Colonic mucosa (tissue), 4 donors: ENCODE results near the gene SAMD10. TPM values are rescaled to one million over a fixed set of nuclear protein-coding genes. Genes with fewer than 3 reads are reported as not detected.

Experiments
- DNase-seq: peaks from one replicate; pipeline ENCODE4 v3.0.0-alpha.2; 2020
- H3K27ac ChIP-seq: fragments of 200-600 bp; one replicate; pipeline ENCODE4 v1.8.0; 2021
- H3K27me3 ChIP-seq: fragments of 200-600 bp; one replicate; pipeline ENCODE4 v1.8.0; 2021
- H3K36me3 ChIP-seq: fragments of 200-600 bp; one replicate; pipeline ENCODE4 v1.8.0; 2021
- H3K4me1 ChIP-seq: fragments of 200-600 bp; one replicate; pipeline ENCODE4 v1.8.0; 2021; ENCODE audit warnings: mild to moderate bottlenecking
- H3K4me3 ChIP-seq: fragments of 200-600 bp; one replicate; pipeline ENCODE4 v1.8.0; 2021
- H3K9ac ChIP-seq, 2 donors: one replicate each; pipeline ENCODE4 v1.7.0; 2013; ENCODE audit warnings: control low read depth in 2 of 2, low read depth in 2 of 2, low read length in 2 of 2
- H3K9me3 ChIP-seq: fragments of 200-600 bp; one replicate; pipeline ENCODE4 v1.8.0; 2021
- CTCF ChIP-seq: fragments of 200-600 bp; IDR thresholded peaks from one replicate; pipeline ENCODE4 v1.8.0; 2022; ENCODE audit warnings: antibody characterized with exemption, mild to moderate bottlenecking
- intact Hi-C: fragments of 100-400 bp; cut with DNase I; formaldehyde crosslinking; loops from one replicate; pipeline ENCODE4 v1.14.1; 2022
- total RNA-seq, 2 donors: library from RNA; stranded (reverse); fragmentation: NEBNext Ultra II Directional in 1 of 2; extraction: Animal tissue kit (Norgen Biotek cat#: 25700) in 1 of 2; gene quantifications; one replicate each; pipeline ENCODE4 v1.2.1, GENCODE V29; 2021
- donor health status: healthy.
- donor health status: DM: no; HTN: no; CAD: no.
- donor health status: DM: no; HTN: no; CAD: no.

The SAMD10 gene
- total RNA-seq, 2 donors from 2014 or later: 6.1 to 6.4 TPM

GRCh38 chr20:63968928-63969760, 10.3 kb downstream of the SAMD10 start:
- Histone ChIP-seq H3K9me3 (no peaks in the 10 kb centered on the region), H3K27ac (no peak overlapping the region), H3K4me3 (peak overlapping the region; percentile 45), H3K9ac (peak overlapping the region; percentile 57 to 87), H3K36me3 (no peaks in the 10 kb centered on the region), H3K4me1 (peaks cover 6% of the 10 kb centered on the region), H3K27me3 (peaks cover 5% of the 10 kb centered on the region)
- intact Hi-C loops: no loop called here
- DNase-seq: no peak
- no peak for TF ChIP-seq CTCF

GRCh38 chr20:63968136-63968927, 11.1 kb downstream of the SAMD10 start:
- peak overlapping the region in 1 of 2 donors; percentile 87 for H3K9ac ChIP-seq
- no peaks in the 10 kb centered on the region for H3K36me3 ChIP-seq
- no peak for DNase-seq
- H3K27me3 ChIP-seq: peaks cover 5% of the 10 kb centered on the region
- H3K27ac ChIP-seq: no peak overlapping the region
- intact Hi-C loops: no loop called here
- no peak for TF ChIP-seq CTCF
- H3K4me3 ChIP-seq: peak overlapping the region; percentile 45
- no peaks in the 10 kb centered on the region for H3K9me3 ChIP-seq
- no peaks in the 10 kb centered on the region for H3K4me1 ChIP-seq

DNA sequence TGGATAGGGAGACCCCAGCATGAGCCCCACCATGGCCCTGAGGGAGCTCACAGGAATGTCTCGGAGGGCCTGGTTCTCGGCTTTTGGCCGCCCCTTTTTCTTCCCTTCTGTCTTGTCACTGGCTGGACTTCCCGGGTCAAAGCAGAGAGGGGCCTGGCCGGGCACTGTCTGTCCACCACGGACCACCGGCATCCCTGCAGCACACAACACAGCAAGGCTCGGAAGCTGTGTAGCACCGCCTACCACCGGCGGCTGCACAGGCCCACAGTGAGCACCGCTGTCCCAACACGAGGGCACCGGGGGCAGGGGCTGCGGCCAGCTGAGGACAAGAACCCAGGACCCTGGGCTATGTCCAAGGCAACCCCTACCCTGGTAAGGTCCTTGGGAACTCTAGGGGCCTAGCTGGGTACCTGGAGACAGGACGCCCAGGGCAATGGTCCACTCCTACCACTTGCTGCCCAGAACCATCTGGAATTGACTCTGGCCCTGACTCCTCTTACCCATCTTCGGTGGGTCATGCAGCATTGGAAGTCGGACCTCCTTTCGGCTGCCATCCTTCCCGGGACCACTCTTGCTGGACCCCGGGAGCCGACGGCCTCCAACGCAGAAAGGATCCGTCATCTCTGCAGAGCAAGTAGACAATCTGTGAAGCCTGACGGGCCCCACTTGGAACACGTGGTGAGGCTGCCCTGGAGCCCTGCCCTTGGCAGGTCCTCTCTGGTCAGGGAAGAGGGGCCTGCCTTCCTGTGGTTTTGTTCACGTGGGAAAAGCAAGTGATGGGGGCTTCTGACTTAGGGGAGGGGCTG, 11.9 kb downstream of the SAMD10 start:
- H3K9ac ChIP-seq: no peak overlapping the region
- H3K4me1 ChIP-seq: no peaks in the 10 kb centered on the region
- no peak overlapping the region for H3K4me3 ChIP-seq
- H3K27ac ChIP-seq: no peak overlapping the region
- intact Hi-C loops: no loop called here
- peaks cover 5% of the 10 kb centered on the region for H3K27me3 ChIP-seq
- peak; percentile 16 for DNase-seq
- no peaks in the 10 kb centered on the region for H3K9me3 ChIP-seq
- no peak for TF ChIP-seq CTCF
- H3K36me3 ChIP-seq: no peaks in the 10 kb centered on the region

DNA sequence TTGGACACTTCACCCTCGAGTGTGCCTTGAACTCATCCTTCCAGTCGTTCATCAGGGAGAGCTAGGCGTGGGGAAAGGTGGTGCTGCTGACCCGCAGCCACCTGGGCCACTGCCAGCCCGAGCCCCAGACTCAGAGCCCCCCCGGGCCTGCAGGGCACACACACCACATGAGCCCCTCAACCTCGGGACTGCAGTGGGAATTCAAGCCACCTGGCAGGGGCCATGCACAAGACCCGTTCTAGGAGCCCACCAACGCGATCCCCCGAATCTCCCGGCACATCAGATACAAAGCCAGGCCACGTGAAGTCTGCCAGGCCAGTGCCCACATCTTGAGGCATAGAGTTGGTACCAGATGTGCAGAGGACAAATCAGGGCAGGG, 12.5 kb downstream of the SAMD10 start:
- H3K9ac ChIP-seq: no peak overlapping the region
- no peak overlapping the region for H3K4me3 ChIP-seq
- TF ChIP-seq CTCF: no peak
- H3K36me3 ChIP-seq: no peaks in the 10 kb centered on the region
- H3K4me1 ChIP-seq: no peaks in the 10 kb centered on the region
- intact Hi-C loops: no loop called here
- H3K9me3 ChIP-seq: no peaks in the 10 kb centered on the region
- DNase-seq: no peak
- no peak overlapping the region for H3K27ac ChIP-seq
- peaks cover 5% of the 10 kb centered on the region for H3K27me3 ChIP-seq
